Stimulated activated CD4-positive, alpha-beta T cell treated with anti-CD3 and anti-CD28 coated beads, Interleukin-12 subunit alpha, Interleukin-12 subunit beta, amount 100 ng/mL, for 4 hours (primary cell): ENCODE data around the gene RNF215.
"Not testable (repeated sequence)": the region's sequence is repeated elsewhere in the genome, so short reads cannot be mapped to it uniquely, and the experiment has no call there.

Experiments used
- DNase-seq: peaks from one replicate; pipeline ENCODE4 v3.0.0-alpha.2; 2020

Gene RNF215

DNA sequence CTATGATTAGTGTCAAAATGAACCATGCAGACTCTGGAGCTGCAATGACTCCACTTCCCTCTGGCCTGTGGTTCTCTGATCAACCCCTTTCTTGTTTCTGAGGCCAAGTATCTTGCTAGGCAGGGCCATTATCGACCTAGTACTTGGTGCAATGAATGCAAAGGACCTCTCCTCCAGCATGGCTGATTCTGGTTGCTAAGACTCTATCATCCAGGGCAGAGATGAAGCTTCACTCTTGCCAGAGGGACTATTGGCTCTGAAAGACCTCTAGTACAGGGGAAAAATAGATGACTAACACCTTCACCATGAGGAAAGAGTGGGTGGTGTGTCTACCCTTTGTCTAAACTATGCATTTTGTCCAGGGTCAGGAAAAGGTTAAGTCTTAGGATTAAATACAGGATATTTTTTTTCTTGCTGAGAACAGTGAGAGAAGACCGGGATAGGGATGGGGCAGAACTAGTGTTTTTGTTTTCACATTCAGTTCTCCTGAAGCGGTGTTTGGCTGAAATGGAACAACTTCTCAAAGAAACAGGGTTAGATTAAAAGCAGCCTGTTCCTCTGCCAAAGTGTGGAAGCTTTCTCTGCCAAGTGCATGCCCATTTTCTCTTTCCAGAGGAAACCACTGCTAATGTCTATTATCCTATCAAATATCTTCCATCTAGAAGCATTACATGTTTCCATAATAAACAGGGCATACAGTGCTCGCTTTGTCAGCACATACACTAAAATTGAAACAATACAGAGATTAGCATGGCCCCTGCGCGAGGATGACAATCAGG is 33.3 kb upstream of the RNF215 start:
- DNase-seq, result no peak

DNA sequence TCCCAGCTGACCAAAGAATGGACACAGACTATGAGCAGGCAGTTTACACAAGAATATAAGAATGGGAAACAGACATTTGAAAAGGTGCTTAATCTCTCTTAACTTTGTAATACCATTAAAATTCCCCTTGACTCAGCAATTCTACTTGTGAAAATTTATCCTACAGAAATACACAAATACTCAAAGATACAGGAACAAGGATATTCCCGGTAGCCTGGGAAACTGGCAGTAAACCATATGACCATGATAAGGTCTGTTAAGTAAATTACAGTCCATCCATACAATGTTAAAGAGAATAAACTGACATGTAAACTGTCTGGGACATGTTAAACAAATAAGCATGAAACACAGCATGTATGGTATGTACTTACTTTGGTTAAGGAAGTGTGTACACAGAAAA is 29.6 kb upstream of the RNF215 start:
- no peak for DNase-seq

DNA sequence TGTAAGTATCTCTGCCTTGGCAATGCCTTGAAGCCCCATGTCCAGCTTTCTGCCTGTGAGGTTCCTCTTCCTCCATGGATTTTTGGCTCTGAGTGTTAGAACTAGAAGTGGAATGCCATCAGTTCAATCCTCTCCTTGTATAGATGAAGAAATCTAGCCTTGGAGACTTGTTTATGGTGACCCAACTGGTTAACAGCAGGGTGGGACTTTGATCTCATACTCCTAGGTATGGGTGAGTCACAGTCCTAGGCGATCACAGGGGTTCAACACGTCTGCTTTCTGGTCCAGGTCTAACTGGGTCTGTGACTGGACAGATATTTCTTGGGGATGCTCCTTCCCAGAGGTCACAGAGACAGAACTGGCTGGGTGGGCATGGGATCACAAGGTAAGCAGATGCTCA is 29.2 kb upstream of the RNF215 start:
- no peak for DNase-seq

- no peak for DNase-seq
Observed at GRCh38 chr22:30414525-30415047, 27.4 kb upstream of the RNF215 start.

- DNase-seq, result no peak
Observed at GRCh38 chr22:30413745-30414524, 26.7 kb upstream of the RNF215 start.

GRCh38 chr22:30413001-30413400 is 25.8 kb upstream of the RNF215 start:
- DNase-seq, result no peak

- no peak for DNase-seq
Observed at GRCh38 chr22:30411780-30412179, 24.6 kb upstream of the RNF215 start.

DNA sequence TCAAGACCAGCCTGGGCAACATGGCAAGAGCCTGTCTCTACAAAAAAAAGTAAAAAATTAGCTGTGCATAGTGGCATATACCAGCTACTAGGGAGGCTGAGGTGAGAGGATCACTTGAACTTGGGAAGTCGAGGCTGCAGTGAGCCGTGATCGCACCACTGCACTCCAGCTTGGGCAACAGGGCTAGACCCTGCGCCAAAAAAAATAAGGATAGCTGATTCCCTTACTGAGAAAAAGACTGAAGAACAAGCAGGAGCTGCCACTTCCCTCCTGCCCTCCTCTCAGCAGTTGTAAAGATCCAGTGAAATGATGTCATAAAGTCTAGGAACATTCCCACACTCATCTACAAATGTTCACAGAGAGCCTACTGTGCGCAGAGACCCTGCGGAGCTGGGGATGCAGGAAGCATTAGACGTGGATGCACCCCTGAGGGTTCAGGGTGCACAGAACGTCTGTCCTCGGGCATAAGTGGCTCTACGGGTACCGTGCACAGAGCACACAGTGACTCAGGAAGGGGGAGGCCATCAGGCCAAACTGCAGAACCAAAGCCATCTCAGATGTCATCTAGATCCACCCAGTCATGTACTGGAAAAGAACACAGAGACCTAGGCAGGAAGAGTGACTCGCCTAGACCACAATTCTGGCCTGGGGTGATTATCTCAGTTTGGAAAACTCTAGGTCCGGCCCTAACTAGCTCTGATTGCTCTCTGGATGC is 21.3 kb upstream of the RNF215 start:
- DNase-seq, result no peak

- no peak for DNase-seq
Observed at GRCh38 chr22:30406400-30406799, 19.2 kb upstream of the RNF215 start.

DNA sequence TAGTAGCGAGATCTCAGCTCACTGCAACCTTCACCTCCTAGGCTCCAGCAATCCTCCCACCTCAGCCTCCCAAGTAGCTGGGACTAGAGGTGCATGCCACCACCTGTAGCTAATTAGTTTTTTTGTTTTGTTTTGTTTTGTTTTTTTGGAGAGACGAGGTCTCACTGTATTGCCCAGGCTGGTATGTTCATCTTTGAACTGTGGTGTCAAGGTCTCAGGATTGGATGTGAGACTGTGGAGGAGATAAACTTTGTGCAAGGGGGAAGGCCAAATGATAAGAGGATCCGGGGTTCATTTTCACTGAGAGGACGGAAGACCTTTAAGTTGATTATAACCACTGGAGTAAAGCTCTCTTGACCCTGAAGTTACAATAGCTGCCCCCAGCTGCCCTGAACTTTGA is 18.5 kb upstream of the RNF215 start:
- DNase-seq, result no peak

- DNase-seq, result no peak
Observed at GRCh38 chr22:30404307-30404706, 17.1 kb upstream of the RNF215 start.

- DNase-seq, result not testable (repeated sequence)
Observed at GRCh38 chr22:30402766-30403104, 15.5 kb upstream of the RNF215 start.

GRCh38 chr22:30402028-30402765 is 15.0 kb upstream of the RNF215 start:
- no peak for DNase-seq

DNA sequence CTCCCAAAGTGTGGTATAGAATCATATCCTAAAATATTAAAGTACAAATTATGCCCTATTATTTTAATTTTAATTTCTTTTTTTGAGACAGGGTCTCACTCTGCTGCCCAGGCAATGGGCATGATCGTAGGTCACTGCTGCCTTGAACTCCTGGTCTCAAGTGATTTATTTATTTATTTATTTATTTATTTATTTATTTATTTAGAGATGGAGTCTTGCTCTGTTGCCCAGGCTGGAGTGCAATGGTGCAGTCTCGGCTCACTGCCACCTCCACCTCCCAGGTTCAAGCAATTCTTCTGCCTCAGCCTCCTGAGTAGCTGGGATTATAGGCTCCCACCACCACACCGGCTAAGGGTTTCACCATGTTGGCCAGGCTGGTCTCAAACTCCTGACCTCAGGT is 13.8 kb upstream of the RNF215 start:
- DNase-seq, result not testable (repeated sequence)

- DNase-seq, result no peak
Observed at GRCh38 chr22:30400159-30400558, 12.9 kb upstream of the RNF215 start.

DNA sequence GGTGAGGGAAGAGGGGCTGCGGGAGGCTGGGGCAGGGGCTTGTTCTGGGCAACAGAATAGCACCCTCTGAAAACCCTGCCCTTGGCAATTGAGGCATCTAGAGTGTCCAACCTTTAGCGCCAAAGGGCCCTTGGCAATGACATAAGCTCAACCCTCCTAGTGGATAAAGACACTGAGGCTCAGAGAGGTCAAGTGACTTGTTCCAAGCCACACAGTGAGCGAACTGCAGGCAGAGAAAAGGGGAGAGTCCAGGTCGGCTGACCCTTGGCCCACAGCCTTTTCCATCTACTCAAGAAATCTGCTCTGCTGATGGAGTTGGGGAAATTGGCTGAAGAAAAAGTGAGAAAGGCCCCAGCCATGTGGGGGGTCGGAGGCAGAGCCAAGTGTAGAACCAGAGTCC is 12.5 kb upstream of the RNF215 start:
- DNase-seq, result no peak

DNA sequence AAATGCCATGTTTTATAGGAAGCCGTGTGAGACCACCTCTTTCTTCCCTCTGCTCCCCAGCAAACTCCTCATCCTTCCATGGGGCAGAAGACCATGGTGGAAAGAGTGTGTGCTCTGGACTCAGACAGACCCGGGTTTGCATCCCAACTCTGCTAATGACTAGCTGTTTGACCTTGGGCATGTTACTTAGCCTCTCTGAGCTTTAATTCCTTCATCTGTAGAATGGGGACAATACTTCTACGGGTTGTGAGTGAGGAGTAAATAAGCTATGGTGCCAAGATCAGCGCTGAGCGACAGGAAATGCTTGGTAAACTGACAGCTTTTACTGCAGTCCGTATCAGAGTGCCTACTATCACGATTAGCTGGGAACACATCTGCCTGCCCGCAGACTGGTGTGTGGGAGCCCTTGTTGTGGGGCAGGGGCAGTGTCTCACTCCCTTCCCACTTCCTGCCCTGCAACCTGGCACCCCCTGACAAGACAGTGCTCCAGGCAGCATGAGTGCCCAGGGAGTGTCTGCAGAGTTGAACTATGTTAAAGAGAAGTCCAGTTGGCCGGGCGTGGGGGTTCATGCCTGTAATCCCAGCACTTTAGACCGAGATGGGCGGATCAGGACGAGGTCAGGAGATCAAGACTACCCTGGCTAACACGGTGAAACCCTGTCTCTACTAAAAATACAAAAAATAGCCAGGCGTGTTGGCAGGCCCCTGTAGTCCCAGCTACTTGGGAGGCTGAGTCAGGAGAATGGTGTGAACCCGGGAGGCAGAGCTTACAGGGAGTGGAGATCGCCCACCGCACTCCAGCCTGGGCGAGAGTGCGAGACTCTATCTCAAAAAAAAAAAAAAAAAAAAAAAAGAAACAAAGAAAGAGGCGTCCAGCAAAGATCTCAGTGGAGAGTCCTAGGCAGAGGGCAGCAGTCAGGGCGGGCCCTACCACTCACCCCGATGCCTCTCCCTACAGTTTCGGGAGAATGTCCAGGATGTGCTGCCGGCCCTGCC is 11.8 kb upstream of the RNF215 start:
- DNase-seq, result no peak

DNA sequence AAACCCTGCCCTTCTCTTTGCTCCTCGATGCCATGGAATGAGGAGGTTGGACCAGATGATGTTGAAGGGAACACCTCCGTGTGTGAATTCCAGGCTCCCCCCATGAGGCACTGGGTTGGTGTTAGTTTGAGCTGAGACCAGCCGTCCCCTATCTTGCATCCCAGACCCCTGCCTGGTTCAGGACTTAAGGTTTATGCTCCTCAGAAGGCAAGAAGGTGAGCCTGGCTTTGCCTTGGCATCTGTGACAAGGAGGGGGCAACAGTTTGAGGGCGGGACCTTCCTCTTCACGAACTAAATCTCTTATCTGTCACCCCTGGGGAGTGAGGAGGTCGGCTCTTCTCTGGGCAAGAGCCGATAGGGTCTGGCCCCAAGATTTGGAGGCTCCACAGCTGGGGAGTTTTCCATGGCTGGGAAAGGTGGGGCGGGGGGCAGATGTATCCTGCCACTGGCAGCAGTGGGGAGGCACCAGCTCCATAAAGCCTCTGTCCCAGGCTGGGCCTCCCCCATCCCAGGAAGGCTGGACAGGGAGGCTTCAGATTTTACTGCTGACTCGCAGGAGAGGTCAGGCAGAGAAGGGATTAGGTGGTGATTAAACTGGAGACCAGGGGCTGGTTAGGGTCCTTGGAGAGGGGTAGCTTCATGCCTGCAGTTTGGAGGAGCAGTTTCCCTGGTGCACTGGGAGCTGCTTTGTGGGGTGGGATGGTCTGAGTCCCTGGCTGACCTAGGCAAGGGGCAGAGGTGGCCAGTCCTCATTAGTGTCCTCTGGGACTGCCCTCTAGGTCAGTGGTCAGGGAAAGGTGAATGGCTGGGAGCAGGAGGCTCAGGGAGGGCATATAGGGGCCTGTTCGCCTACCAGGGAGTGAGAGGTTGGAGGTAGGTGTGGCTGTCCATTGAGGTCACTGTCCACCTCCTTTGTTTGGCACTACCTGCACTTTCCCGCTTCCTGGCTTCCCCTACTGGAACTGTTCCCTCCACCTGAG is 10.7 kb upstream of the RNF215 start:
- DNase-seq, result no peak

- DNase-seq, result peak; percentile 66
Observed at GRCh38 chr22:30396871-30397655, 9.9 kb upstream of the RNF215 start, which contains the start of gene SEC14L2. Gene SEC14L2 (plus strand): TSS chr22:30397018. CDS start chr22:30397117, 99 bp downstream.
